A549 (cell line): ENCODE results near the gene SMYD1.

Experiments
- HDAC2 ChIP-seq: fragments of 200-600 bp; sonication (generic); IDR thresholded peaks from 2 replicates; pipeline ENCODE4 v1.6.1; 2016
- MAX ChIP-seq: IDR thresholded peaks from 2 replicates; pipeline ENCODE4 v1.6.1; 2012
- MYC ChIP-seq: IDR thresholded peaks from 2 replicates; pipeline ENCODE4 v1.6.1; 2012; ENCODE audit warnings: mild to moderate bottlenecking, inconsistent platforms, low read length, improper control_type of control experiment, borderline replicate concordance
- NR3C1 ChIP-seq: fragments of >200 bp; sonication (Bioruptor Twin); formaldehyde crosslinking; IDR thresholded peaks from 3 replicates; pipeline ENCODE4 v1.6.1; 2017
- RAD21 ChIP-seq, 2 experiments: fragments of >200 bp in 1 of 2; sonication (Bioruptor Twin) in 1 of 2; formaldehyde crosslinking in 1 of 2; IDR thresholded peaks in 1 of 2; conservative IDR thresholded peaks in 1 of 2; 2 replicates in 1 of 2; 3 replicates in 1 of 2; pipeline ENCODE4 v1.6.1; 2012 to 2018; ENCODE audit warnings: inconsistent platforms in 1 of 2
- RFX5 ChIP-seq: fragments of 450-650 bp; IDR thresholded peaks from 2 replicates; pipeline ENCODE4 v1.7.1; 2014; ENCODE audit warnings: antibody characterized with exemption, mild to moderate bottlenecking, moderate library complexity
- ZFP36 ChIP-seq: fragments of 450-650 bp; IDR thresholded peaks from 2 replicates; pipeline ENCODE4 v1.6.1; 2014; ENCODE audit warnings: borderline replicate concordance; ENCODE audit not compliant: partially characterized antibody
- TF ChIP-seq, protein P1 (sequence below): fragments of 450-650 bp; IDR thresholded peaks from 2 replicates; pipeline ENCODE4 v1.6.1; 2014; ENCODE audit warnings: antibody characterized with exemption

GRCh38 chr2:88146590-88146989 lies 79.0 kb downstream of the SMYD1 start:
- TF ChIP-seq MAX (no peak), HDAC2 (no peak), RAD21 (conservative IDR thresholded peaks at IDR 0.05 in 1 of 2, IDR thresholded peaks at IDR 0.05 in 1 of 2) (no peak), RFX5 (no peak), ZFP36 (no peak), NR3C1 (no peak), MYC (no peak)
- TF ChIP-seq, protein P1, sequence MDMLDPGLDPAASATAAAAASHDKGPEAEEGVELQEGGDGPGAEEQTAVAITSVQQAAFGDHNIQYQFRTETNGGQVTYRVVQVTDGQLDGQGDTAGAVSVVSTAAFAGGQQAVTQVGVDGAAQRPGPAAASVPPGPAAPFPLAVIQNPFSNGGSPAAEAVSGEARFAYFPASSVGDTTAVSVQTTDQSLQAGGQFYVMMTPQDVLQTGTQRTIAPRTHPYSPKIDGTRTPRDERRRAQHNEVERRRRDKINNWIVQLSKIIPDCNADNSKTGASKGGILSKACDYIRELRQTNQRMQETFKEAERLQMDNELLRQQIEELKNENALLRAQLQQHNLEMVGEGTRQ, result no peak
